K562 (cell line): ENCODE measurements around the gene HERC5. TPM values are rescaled to one million over a fixed set of nuclear protein-coding genes. Genes with fewer than 3 reads are reported as not detected.

Experiments
- ATAC-seq: fragments of 200-7000 bp; cut with Tn5 transposase; 3 replicates; pipeline ENCODE4 v1.9.1; 2020; ENCODE audit warnings: moderate library complexity
- BruUV-seq: library from RNA; stranded (reverse); fragments of 400-500 nt; replicated peaks from 2 replicates; lab custom pipeline; 2021; lab: Mats Ljungman, UMichigan
- CTCF ChIA-PET: fragments of 300-600 bp; formaldehyde crosslinking; extraction: SDS; loops from one replicate; lab custom pipeline; 2021; ENCODE audit warnings: low intra/inter-chr PET ratio; lab: Yijun Ruan, JAX
- POLR2A ChIA-PET: fragments of 300-600, 350-650 bp; sonication (Branson Sonifier 250); formaldehyde crosslinking; extraction: SDS; loops from one replicate; lab custom pipeline; 2021; ENCODE audit warnings: antibody characterized with exemption, inconsistent platforms; lab: Yijun Ruan, JAX
- DNase-seq, 4 experiments: peaks; one replicate each; pipeline versions ENCODE4 v3.0.0 to v3.0.0-alpha.2; 2011 to 2018; ENCODE audit warnings: low spot score in 3 of 4, mixed read lengths in 3 of 4; ENCODE audit errors: extremely low read depth in 1 of 4
- FAIRE-seq: peaks from 2 replicates; lab custom pipeline; 2011; peaks lifted over from hg19 to GRCh38; lab: Jason Lieb, UNC
- H2AFZ ChIP-seq: 2 replicates; pipeline ENCODE4 v1.6.0; 2011; ENCODE audit warnings: low read depth, low read length, control low read depth, inconsistent platforms
- H3K27ac ChIP-seq: fragments of 200-600 bp; 3 replicates; pipeline ENCODE4 v1.8.0; 2011; ENCODE audit warnings: low read depth, mild to moderate bottlenecking, control low read depth, inconsistent platforms, low read length, moderate library complexity, mixed read lengths; ENCODE audit errors: extremely low read depth
- H3K27me3 ChIP-seq, 2 experiments: fragments of 300-600 bp in 1 of 2; 2 replicates in 1 of 2; 3 replicates in 1 of 2; pipeline versions ENCODE4 v1.6.0 to v1.8.0; 2011; ENCODE audit warnings: inconsistent platforms in 2 of 2, low read length in 2 of 2, mild to moderate bottlenecking in 1 of 2, mixed read lengths in 1 of 2, moderate library complexity in 1 of 2; ENCODE audit not compliant: control insufficient read depth in 2 of 2, insufficient read depth in 2 of 2
- H3K36me3 ChIP-seq: fragments of 300-600 bp; 3 replicates; pipeline ENCODE4 v1.8.0; 2011; ENCODE audit warnings: mild to moderate bottlenecking, low read length, inconsistent platforms; ENCODE audit not compliant: control insufficient read depth, insufficient read depth
- H3K4me1 ChIP-seq, 2 experiments: fragments of 200-600 bp in 1 of 2; replicated peaks in 1 of 2; 2 replicates in 1 of 2; 3 replicates in 1 of 2; pipeline versions ENCODE4 v1.5.1 to v1.8.0; 2011; ENCODE audit warnings: inconsistent platforms in 2 of 2, low read length in 2 of 2, mild to moderate bottlenecking in 1 of 2, mixed read lengths in 1 of 2, moderate library complexity in 1 of 2; ENCODE audit not compliant: control insufficient read depth in 2 of 2, insufficient read depth in 2 of 2
- H3K4me2 ChIP-seq: 2 replicates; pipeline ENCODE4 v1.6.1; 2011; ENCODE audit warnings: low read length, control low read depth, inconsistent platforms, mixed read lengths; ENCODE audit not compliant: insufficient read depth
- H3K4me3 ChIP-seq: fragments of 200-600 bp; sonication (generic), shearing (Covaris generic); 2 replicates; pipeline ENCODE4 v1.5.1; 2016; ENCODE audit warnings: control low read depth, inconsistent platforms
- H3K79me2 ChIP-seq: fragments of 200-600 bp; 3 replicates; pipeline ENCODE4 v1.8.0; 2011; ENCODE audit warnings: low read length, inconsistent platforms; ENCODE audit not compliant: control insufficient read depth, insufficient read depth
- H3K9ac ChIP-seq, 2 experiments: 2 replicates each; pipeline versions ENCODE4 v1.6.0 to v1.6.1; 2011; ENCODE audit warnings: low read depth in 2 of 2, low read length in 2 of 2, control low read depth in 1 of 2, inconsistent platforms in 1 of 2, mild to moderate bottlenecking in 1 of 2, mixed read lengths in 1 of 2; ENCODE audit not compliant: insufficient read depth in 1 of 2
- H3K9me1 ChIP-seq: one replicate; pipeline ENCODE4 v1.6.0; 2011; ENCODE audit warnings: inconsistent platforms, mild to moderate bottlenecking, low read length, moderate library complexity; ENCODE audit not compliant: control insufficient read depth, insufficient read depth
- H3K9me3 ChIP-seq: replicated peaks from 2 replicates; pipeline ENCODE4 v1.5.1; 2011; ENCODE audit warnings: low read depth, low read length, inconsistent platforms; ENCODE audit not compliant: control insufficient read depth, insufficient read depth
- H4K20me1 ChIP-seq: replicated peaks from 2 replicates; pipeline ENCODE4 v1.6.1; 2011; ENCODE audit warnings: low read length, inconsistent platforms, mixed read lengths; ENCODE audit not compliant: control insufficient read depth, insufficient read depth
- JUND ChIP-seq, 2 experiments: IDR thresholded peaks; 2 replicates in 1 of 2; 3 replicates in 1 of 2; pipeline ENCODE4 v1.6.1; 2011; ENCODE audit warnings: borderline replicate concordance in 2 of 2, low read depth in 2 of 2, low read length in 2 of 2, improper control_type of control experiment in 1 of 2, missing biosample characterization in 1 of 2, missing genetic modification characterization in 1 of 2, missing genetic modification reagents in 1 of 2
- LARP7 ChIP-seq: fragments of 450-650 bp; IDR thresholded peaks from 2 replicates; pipeline ENCODE4 v1.6.1; 2016
- RAD21 ChIP-seq, 2 experiments: fragments of 250-450 bp in 1 of 2; fragments of 450-650 bp in 1 of 2; sonication (Bioruptor Pico) in 1 of 2; formaldehyde crosslinking in 1 of 2; IDR thresholded peaks in 1 of 2; conservative IDR thresholded peaks in 1 of 2; 2 replicates each; pipeline versions ENCODE4 v1.4.0 to v1.8.0; 2020 to 2022; ENCODE audit warnings: mild to moderate bottlenecking in 2 of 2, moderate library complexity in 1 of 2
- RHOXF2B ChIP-seq: fragments of 250-450 bp; sonication (Bioruptor Pico); conservative IDR thresholded peaks from 2 replicates; pipeline ENCODE4 v1.5.1; 2021
- WGBS: fragments of 100-300 bp; shearing (Covaris generic); methylation state at CpG from one replicate; pipeline ENCODE4 v1.1.6; 2016; ENCODE audit warnings: low coverage, mixed read lengths; ENCODE audit not compliant: insufficient coverage; ENCODE audit errors: missing lambda C conversion rate; 5-methylcytosine and 5-hydroxymethylcytosine counted together
- in situ Hi-C: fragments of 300-500 bp; cut with MboI; formaldehyde crosslinking; loops from 4 replicates; pipeline ENCODE4 v1.15.0; 2018; ENCODE audit warnings: inconsistent platforms, mixed read lengths
- intact Hi-C: fragments of 100-400 bp; cut with micrococcal nuclease; formaldehyde crosslinking; loops from 2 replicates; pipeline ENCODE4 v1.14.2; 2022
- polyA plus RNA-seq, 8 experiments: library from polyadenylated mRNA; depleted of rRNA in 4 of 8; stranded (reverse) in 5 of 8; unstranded in 3 of 8; fragments of >200 nt; fragmentation: Nextera tagmentation in 2 of 8; fragmentation: Illumina TruSeq in 1 of 8; extraction: Ambion mirVana in 2 of 8; extraction: Trizol in 1 of 8; gene quantifications; 2 replicates each; pipeline versions ENCODE4 v1.2.1 to v1.2.3, GENCODE V29; 2011 to 2014; ENCODE audit warnings: inconsistent platforms in 1 of 8, missing spikeins in 1 of 8
- total RNA-seq, 7 experiments: library from RNA; depleted of rRNA in 6 of 7; stranded (reverse); fragments of >200 nt in 6 of 7; fragmentation: Illumina TruSeq in 2 of 7; extraction: Trizol in 2 of 7; gene quantifications; 2 replicates each; pipeline versions ENCODE4 v1.2.1 to v1.2.3, GENCODE V29; 2011 to 2021; ENCODE audit warnings: low replicate concordance in 1 of 7
- TF ChIP-seq, protein P1 (sequence below), 2 experiments: fragments of 450-650 bp; formaldehyde crosslinking in 1 of 2; IDR thresholded peaks; 2 replicates each; pipeline versions ENCODE4 v1.4.0 to v1.6.1; 2014 to 2020; ENCODE audit warnings: mild to moderate bottlenecking in 2 of 2, borderline replicate concordance in 1 of 2, low read depth in 1 of 2
- TF ChIP-seq, protein P2 (sequence below), 3 experiments: IDR thresholded peaks in 2 of 3; conservative IDR thresholded peaks in 1 of 3; 2 replicates each; pipeline ENCODE4 v1.5.1; 2011 to 2012; ENCODE audit warnings: low read length in 3 of 3, mild to moderate bottlenecking in 3 of 3, control low read depth in 2 of 3, improper control_type of control experiment in 1 of 3, inconsistent platforms in 1 of 3, low read depth in 1 of 3, mixed read lengths in 1 of 3, moderate library complexity in 1 of 3; ENCODE audit not compliant: insufficient read depth in 2 of 3

Gene HERC5
- total and polyA plus RNA-seq, 9 of the 15 experiments (the other 6 are each of a cell fraction or from before 2014, with no cell fraction given), result 0.18 TPM; not detected in 8

GRCh38 chr4:88526221-88526815, 69.4 kb downstream of the HERC5 start:
- BruUV-seq, result no TSS peak
- peaks cover 7 to 12% of the 10 kb centered on the region in 2 experiments; a peak in 3 of 5 replicates for H3K4me1 ChIP-seq
- no peak overlapping the region for H3K9ac ChIP-seq
- ATAC-seq, result no peak
- no peak overlapping the region for H2AFZ ChIP-seq
- WGBS, result 38% methylated on average over 1 of the region's 1 CpG
- intact Hi-C loops, result loop anchor here (5.0 to 10.0 kb wide), 2 partner anchors 291 to 588 kb away; partner anchors contain the start of gene TIGD2
- in situ Hi-C loops, result loop anchor here (25.0 kb wide), 1 partner anchor 286 kb away; no protein-coding TSS in a partner anchor
- CTCF ChIA-PET, result interaction anchor here (1.4 kb wide), 2 partner anchors 133 to 497 kb away, joined by 5 to 9 read pairs; no protein-coding TSS in a partner anchor
- H3K27ac ChIP-seq, result no peak overlapping the region
- H3K4me3 ChIP-seq, result no peak overlapping the region
- H4K20me1 ChIP-seq, result no peaks in the 10 kb centered on the region; the same call in 1 of the 2 replicates
- peaks cover 7% of the 10 kb centered on the region for H3K36me3 ChIP-seq
- FAIRE-seq, result no peak
- no peaks in the 10 kb centered on the region for H3K27me3 ChIP-seq
- peak; percentile 4; the same call in 1 of the 2 replicates for TF ChIP-seq JUND (IDR thresholded peaks at IDR 0.05; ENCODE audit: borderline replicate concordance, low read depth, low read length)
- no peak for TF ChIP-seq JUND (tag; IDR thresholded peaks at IDR 0.05; ENCODE audit: borderline replicate concordance, low read depth, low read length)
- peak; percentile 33 to 52; a peak in 3 of 4 replicates for TF ChIP-seq RAD21 (CRISPR knock-in tag; conservative IDR thresholded peaks at IDR 0.05 in 1 of 2, IDR thresholded peaks at IDR 0.05 in 1 of 2)
- TF ChIP-seq, protein P1, sequence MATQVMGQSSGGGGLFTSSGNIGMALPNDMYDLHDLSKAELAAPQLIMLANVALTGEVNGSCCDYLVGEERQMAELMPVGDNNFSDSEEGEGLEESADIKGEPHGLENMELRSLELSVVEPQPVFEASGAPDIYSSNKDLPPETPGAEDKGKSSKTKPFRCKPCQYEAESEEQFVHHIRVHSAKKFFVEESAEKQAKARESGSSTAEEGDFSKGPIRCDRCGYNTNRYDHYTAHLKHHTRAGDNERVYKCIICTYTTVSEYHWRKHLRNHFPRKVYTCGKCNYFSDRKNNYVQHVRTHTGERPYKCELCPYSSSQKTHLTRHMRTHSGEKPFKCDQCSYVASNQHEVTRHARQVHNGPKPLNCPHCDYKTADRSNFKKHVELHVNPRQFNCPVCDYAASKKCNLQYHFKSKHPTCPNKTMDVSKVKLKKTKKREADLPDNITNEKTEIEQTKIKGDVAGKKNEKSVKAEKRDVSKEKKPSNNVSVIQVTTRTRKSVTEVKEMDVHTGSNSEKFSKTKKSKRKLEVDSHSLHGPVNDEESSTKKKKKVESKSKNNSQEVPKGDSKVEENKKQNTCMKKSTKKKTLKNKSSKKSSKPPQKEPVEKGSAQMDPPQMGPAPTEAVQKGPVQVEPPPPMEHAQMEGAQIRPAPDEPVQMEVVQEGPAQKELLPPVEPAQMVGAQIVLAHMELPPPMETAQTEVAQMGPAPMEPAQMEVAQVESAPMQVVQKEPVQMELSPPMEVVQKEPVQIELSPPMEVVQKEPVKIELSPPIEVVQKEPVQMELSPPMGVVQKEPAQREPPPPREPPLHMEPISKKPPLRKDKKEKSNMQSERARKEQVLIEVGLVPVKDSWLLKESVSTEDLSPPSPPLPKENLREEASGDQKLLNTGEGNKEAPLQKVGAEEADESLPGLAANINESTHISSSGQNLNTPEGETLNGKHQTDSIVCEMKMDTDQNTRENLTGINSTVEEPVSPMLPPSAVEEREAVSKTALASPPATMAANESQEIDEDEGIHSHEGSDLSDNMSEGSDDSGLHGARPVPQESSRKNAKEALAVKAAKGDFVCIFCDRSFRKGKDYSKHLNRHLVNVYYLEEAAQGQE (IDR thresholded peaks at IDR 0.05; ENCODE audit: borderline replicate concordance), result 0 out of 2 replicates have a peak, but pooled peaks have one; percentile 12
- TF ChIP-seq, protein P1 (CRISPR knock-in tag; IDR thresholded peaks at IDR 0.05; ENCODE audit: low read depth), result no peak
- no peak for TF ChIP-seq LARP7
- no peak for TF ChIP-seq RHOXF2B (CRISPR knock-in tag)
- TF ChIP-seq, protein P2, sequence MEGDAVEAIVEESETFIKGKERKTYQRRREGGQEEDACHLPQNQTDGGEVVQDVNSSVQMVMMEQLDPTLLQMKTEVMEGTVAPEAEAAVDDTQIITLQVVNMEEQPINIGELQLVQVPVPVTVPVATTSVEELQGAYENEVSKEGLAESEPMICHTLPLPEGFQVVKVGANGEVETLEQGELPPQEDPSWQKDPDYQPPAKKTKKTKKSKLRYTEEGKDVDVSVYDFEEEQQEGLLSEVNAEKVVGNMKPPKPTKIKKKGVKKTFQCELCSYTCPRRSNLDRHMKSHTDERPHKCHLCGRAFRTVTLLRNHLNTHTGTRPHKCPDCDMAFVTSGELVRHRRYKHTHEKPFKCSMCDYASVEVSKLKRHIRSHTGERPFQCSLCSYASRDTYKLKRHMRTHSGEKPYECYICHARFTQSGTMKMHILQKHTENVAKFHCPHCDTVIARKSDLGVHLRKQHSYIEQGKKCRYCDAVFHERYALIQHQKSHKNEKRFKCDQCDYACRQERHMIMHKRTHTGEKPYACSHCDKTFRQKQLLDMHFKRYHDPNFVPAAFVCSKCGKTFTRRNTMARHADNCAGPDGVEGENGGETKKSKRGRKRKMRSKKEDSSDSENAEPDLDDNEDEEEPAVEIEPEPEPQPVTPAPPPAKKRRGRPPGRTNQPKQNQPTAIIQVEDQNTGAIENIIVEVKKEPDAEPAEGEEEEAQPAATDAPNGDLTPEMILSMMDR (IDR thresholded peaks at IDR 0.05 in 2 of 3, conservative IDR thresholded peaks at IDR 0.05 in 1 of 3; ENCODE audit: insufficient read depth in 2 of 3, low read depth in 1 of 3, low read length in 3 of 3), result peak in 1 of 3 experiments; percentile 52; a peak in 2 of 6 replicates
- H3K4me2 ChIP-seq, result no peak overlapping the region
- no peaks in the 10 kb centered on the region for H3K9me3 ChIP-seq
- no peaks in the 10 kb centered on the region for H3K9me1 ChIP-seq
- peak in 2 of 4 experiments; percentile 12 to 22 for DNase-seq
- peaks cover 30% of the 10 kb centered on the region for H3K79me2 ChIP-seq
- POLR2A ChIA-PET, result no interaction called here
